ENCODE data around the gene NR3C2. TPM values are rescaled to one million over a fixed set of nuclear protein-coding genes. Genes with fewer than 3 reads are reported as not detected.
A peak's percentile ranks its signal among the peaks of the same experiment; 100 is the strongest.

Gene NR3C2
- total RNA-seq, 1 experiment from 2014 or later, result not detected

DNA sequence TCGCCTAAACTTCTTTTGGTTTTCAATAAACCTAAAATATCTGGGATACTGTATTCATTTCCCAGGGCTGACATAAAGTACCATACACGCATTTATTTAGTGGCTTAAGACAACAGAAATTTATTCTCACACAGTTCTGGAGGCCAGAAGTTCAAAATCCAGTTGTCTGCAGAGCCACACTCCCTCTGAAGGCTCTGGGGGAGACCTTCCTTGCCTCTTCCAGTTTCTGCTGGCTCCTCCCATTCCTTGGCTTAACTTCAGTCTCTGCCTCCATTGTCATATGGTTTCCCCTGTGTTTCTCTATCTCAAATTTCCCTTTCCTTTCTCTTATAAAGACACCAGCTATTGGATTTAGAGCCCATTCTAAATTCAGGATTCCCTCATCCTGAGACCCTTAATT, 44.4 kb downstream of the NR3C2 start:
- Histone ChIP-seq H3K27me3 (no peaks in the 10 kb centered on the region), H3K9me3 (no peaks in the 10 kb centered on the region), H3K4me3 (no peak overlapping the region), H3K36me3 (no peaks in the 10 kb centered on the region)
- no peak for DNase-seq

DNA sequence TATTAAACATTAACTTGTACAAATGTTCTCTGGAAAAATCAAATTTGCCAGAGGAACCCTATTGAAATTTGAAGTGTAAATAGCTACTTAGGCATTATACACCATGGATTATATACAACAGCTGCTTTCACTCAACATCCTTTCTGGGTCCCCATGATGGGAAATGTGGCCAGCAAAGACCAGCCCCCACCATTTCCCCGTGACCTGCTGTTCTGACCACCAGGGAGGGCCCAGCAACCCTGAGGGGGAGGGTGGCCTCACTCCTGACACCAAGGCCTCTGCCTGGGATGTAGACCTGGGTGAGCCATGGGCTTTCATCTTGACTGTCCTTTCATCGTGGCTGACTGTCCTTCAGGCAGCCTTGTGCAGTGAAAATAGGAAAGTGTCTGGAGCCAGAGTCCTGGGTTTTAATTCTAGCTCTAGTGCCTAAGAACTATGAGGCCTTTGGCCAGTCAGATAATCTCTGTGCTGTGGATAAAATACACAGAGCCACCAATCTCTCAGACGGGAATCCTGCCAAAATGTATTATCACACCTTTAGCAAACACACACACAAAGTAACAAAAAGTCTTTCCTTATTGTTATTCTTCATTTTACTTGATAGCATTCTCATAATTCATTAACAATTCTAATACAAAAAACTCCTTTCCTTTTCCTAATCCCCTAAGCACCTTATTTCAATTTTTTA, 45.1 kb downstream of the NR3C2 start:
- H3K9me3 ChIP-seq, result no peaks in the 10 kb centered on the region
- no peaks in the 10 kb centered on the region for H3K36me3 ChIP-seq
- DNase-seq, result no peak
- H3K27me3 ChIP-seq, result no peaks in the 10 kb centered on the region
- no peak overlapping the region for H3K4me3 ChIP-seq

DNA sequence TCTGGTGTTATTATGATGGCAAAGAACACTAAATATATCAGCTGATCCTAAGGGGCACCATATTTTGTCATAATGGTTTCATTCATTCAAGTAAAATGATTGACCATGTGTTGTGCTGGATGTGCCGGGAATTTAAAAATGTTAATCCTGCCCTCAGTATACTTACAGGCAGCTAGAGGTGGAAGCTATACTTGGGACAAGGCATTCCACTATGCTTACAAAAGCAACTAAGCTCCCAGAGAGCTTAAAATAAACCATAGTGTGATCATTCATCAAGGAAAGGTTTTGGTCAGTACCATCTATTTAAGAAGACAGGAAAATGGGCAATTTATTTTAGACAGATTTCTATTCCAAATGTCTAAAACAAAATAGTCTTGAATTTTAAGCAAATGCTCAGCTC, 46.4 kb downstream of the NR3C2 start:
- DNase-seq, result no peak
- Histone ChIP-seq H3K4me3 (no peak overlapping the region), H3K27me3 (no peaks in the 10 kb centered on the region), H3K9me3 (no peaks in the 10 kb centered on the region), H3K36me3 (no peaks in the 10 kb centered on the region)

DNA sequence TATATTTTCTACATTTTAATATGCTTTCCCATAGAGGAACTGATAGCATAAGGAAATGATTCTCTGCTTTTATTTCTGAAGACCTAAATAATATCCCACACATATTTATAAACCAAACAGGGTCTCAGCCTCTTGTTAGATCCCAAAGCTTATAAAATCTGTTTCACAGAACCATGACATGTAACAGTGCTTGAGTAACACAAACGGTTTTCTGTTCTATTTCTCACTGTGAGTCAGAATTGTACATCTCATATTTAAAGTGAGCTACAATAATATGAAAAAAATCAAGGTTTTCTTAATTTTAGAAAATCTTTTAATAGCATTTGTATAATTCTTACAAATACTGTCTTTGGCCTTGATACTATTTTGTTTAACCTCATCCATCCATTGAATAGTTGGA, 51.2 kb downstream of the NR3C2 start:
- no peak for DNase-seq
- Histone ChIP-seq H3K4me3 (no peak overlapping the region), H3K9me3 (no peaks in the 10 kb centered on the region), H3K27me3 (no peaks in the 10 kb centered on the region), H3K36me3 (no peaks in the 10 kb centered on the region)

DNA sequence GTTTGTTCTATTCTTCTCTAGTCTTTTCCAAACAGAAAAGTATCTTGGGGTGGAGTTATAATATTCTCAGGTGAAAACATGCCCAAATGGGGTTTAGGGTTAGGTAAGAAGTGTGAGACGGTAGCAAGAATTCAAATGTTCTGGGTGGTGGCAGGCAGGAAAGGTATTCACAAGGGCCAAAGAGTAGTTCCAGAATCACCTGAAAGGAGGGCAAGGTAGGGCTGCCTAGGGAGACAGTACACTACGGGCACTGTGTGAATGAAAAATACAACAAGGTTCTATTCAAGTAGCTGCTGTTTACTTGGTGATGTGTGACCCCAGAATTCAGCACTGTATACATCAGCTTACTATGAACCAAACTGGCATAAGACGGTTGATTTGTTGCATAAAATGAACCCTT, 51.9 kb downstream of the NR3C2 start:
- Histone ChIP-seq H3K27me3 (no peaks in the 10 kb centered on the region), H3K4me3 (no peak overlapping the region), H3K36me3 (no peaks in the 10 kb centered on the region), H3K9me3 (no peaks in the 10 kb centered on the region)
- no peak for DNase-seq

DNA sequence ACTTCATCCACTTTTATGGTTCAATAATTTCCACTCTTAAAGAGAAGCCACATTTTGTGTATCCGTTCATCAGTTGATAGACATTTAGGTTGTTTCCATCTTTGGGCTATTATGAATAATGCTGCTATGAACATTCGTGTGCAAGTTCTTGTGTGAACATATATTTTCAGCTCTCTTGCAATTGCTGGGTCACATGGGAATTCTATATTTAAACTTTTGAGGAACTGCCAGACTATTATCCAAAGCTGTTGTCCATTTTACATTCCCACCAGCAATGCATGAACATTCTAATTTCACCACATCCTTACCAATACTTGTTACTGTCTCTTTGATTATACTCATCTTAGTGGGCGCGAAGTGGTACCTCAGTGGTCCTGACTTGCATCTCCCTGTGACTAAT, 61.9 kb downstream of the NR3C2 start:
- H3K9me3 ChIP-seq, result no peaks in the 10 kb centered on the region
- no peak overlapping the region for H3K4me3 ChIP-seq
- no peak for DNase-seq

DNA sequence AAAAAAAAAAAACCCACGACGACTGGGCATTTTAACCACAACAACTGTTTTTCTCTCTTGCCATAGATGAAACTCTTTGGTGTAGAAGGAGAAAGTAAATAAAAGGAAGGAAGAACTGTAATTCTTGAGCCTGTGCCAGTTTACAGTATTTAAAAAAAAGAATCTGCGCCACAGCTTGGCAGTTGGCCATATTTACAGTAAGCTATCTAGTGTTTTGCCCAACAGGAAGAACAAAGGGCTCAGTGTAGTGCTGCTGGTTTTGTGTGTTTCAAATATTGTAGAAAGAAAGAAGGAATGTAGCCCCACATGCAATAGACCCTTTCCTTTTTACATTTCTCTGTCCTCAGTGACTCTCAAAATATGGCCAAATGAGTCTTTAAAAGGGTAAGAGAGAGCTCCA, 66.1 kb downstream of the NR3C2 start:
- DNase-seq, result peak; percentile 12
- no peak overlapping the region for H3K4me3 ChIP-seq
- no peaks in the 10 kb centered on the region for H3K9me3 ChIP-seq
- no peaks in the 10 kb centered on the region for H3K27me3 ChIP-seq
- no peaks in the 10 kb centered on the region for H3K36me3 ChIP-seq

More for the DNA sequence above, 61.9 kb downstream of the NR3C2 start:
- no peaks in the 10 kb centered on the region for H3K27me3 ChIP-seq
- H3K36me3 ChIP-seq, result no peaks in the 10 kb centered on the region

DNA sequence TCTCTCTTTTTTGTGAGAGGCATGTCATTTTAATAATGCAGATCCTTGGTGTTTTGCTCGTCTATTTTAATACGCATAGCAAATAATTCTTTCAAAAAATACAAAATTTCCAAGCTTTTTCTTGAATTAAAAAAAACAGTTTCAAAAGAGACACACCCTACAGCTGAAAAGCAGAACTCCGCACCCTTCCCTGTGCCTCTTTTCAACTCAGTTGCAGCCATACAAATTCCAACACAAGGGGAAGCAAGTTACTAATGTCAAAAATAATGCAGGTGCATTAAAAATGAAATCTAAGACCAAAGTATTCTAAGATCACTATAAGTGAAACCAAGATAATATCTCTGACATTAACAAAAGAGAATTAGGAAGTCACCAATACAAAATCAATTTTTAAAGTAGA, 66.6 kb downstream of the NR3C2 start:
- Histone ChIP-seq H3K4me3 (no peak overlapping the region), H3K9me3 (no peaks in the 10 kb centered on the region), H3K36me3 (no peaks in the 10 kb centered on the region), H3K27me3 (no peaks in the 10 kb centered on the region)
- DNase-seq, result no peak

DNA sequence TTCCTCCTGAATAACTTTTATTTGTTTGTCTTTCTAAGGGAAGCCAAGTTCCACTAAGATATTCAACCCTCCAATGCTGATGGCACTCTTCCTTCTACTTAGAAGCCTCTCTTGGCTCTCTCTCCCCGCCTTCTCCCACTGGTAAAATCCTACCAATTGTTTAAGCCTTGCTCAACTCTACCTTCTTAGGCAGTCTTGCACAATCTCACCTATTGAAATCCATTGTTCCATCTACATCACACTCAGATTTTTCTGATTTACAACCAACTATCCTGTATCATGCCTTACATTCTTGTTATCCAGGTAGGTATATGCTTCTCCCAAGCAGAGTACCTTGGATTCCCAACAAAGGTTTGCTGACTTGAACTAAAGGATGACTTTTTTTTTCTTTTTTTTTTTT, 69.1 kb downstream of the NR3C2 start:
- H3K36me3 ChIP-seq, result no peaks in the 10 kb centered on the region
- no peaks in the 10 kb centered on the region for H3K27me3 ChIP-seq
- no peak overlapping the region for H3K4me3 ChIP-seq
- DNase-seq, result no peak
- H3K9me3 ChIP-seq, result no peaks in the 10 kb centered on the region

DNA sequence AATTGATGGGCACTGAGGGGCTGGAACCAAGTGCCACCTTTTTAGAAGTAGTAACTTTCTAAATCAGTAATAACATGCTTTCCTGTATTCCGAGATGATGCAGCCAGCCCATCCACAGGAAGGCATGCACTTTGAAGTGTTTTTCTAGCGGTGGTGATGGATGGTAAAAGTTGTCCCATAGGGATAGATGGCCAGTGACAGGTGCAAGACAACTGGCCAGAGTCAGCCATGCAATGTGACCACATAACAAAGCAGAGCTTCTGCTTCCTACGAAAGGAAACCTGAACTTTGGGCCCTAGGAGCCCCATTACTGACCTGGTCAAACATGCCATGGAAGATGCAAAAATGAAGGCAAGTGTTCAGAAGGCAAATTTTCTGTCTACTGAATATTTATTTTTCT, 72.3 kb downstream of the NR3C2 start:
- H3K9me3 ChIP-seq, result no peaks in the 10 kb centered on the region
- H3K27me3 ChIP-seq, result no peaks in the 10 kb centered on the region
- H3K4me3 ChIP-seq, result no peak overlapping the region
- no peak for DNase-seq
- H3K36me3 ChIP-seq, result no peaks in the 10 kb centered on the region

DNA sequence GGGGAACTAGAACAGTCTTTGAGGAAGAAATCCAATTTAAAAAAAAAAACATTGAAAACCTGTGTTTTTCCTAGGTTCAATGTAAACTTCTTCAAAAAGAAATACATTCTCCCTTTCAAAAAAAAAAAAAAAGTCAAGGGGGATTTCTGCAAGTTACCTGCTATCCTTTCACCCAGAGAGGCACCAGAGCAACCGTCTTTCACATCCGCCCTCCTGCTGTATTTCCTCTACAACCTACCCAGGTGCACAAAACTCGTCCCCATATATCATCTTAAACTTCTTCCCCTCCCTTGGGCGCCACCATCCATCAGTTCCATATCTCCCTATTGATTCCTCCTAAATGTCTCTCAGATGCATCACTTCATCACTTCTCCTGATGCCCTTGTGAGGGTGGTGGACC, 74.5 kb downstream of the NR3C2 start:
- no peak overlapping the region for H3K4me3 ChIP-seq
- no peak for DNase-seq
- H3K9me3 ChIP-seq, result no peaks in the 10 kb centered on the region
- no peaks in the 10 kb centered on the region for H3K36me3 ChIP-seq
- H3K27me3 ChIP-seq, result no peaks in the 10 kb centered on the region

DNA sequence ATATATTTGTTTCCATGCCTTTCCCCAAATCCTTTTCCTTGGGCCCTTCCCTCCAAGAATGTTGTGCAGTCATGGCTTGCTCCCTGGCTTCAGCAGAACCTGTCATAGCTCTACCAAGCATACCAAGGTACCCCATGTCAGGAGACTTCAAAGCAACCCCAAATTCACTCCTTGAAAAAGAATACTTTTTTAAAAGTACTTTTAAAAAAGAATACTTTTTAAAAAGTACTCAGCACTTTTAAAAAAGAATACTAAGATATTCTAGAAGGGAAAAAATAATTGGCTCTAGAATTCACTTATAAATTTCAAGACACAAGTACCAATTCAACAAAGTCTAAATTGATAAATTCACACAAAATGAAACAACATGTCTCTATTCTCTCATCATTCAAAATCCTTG, 76.0 kb downstream of the NR3C2 start:
- DNase-seq, result no peak

DNA sequence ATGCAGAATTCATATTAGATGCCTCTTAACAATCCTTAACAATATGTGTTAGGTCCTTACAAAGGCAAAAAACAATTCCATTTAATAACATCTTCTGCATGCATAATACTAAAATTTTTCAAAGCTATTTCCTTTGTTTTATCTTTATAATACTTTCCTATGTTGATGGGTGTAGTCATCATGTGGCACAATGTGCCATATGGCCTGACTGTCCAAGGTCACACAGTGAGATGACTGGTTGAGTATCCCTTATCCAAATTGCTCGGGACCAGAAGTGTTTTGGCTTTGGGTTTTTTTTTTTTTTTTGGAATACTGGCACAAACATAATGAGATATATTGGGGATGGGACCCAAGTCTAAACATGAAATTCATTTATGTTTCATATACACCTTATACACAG, 77.7 kb downstream of the NR3C2 start:
- no peak overlapping the region for H3K4me3 ChIP-seq
- no peaks in the 10 kb centered on the region for H3K36me3 ChIP-seq
- no peaks in the 10 kb centered on the region for H3K27me3 ChIP-seq
- H3K9me3 ChIP-seq, result no peaks in the 10 kb centered on the region
- DNase-seq, result no peak

More for the DNA sequence above, 76.0 kb downstream of the NR3C2 start:
- Histone ChIP-seq H3K4me3 (no peak overlapping the region), H3K27me3 (no peaks in the 10 kb centered on the region), H3K36me3 (no peaks in the 10 kb centered on the region), H3K9me3 (no peaks in the 10 kb centered on the region)

DNA sequence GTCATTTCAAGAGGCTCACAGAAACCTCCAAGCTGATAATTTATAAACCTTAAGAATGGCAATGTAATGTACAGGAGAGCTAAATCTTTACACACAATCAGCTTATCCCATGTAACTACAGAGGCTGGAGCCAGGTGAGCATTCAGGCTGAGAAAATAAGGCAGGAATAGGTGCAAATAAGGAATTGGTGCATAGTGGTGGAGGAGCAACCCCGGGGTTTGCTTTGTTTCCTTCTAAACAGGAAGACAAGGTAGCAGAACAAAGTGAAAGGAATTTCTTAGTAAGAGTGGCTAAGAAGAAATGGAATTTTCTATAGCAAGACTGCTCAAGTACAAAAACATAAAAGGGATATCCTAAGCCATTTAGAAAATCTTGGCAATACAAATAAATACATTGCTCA, 82.4 kb downstream of the NR3C2 start:
- Histone ChIP-seq H3K36me3 (no peaks in the 10 kb centered on the region), H3K9me3 (no peaks in the 10 kb centered on the region), H3K4me3 (no peak overlapping the region), H3K27me3 (no peaks in the 10 kb centered on the region)
- no peak for DNase-seq

DNA sequence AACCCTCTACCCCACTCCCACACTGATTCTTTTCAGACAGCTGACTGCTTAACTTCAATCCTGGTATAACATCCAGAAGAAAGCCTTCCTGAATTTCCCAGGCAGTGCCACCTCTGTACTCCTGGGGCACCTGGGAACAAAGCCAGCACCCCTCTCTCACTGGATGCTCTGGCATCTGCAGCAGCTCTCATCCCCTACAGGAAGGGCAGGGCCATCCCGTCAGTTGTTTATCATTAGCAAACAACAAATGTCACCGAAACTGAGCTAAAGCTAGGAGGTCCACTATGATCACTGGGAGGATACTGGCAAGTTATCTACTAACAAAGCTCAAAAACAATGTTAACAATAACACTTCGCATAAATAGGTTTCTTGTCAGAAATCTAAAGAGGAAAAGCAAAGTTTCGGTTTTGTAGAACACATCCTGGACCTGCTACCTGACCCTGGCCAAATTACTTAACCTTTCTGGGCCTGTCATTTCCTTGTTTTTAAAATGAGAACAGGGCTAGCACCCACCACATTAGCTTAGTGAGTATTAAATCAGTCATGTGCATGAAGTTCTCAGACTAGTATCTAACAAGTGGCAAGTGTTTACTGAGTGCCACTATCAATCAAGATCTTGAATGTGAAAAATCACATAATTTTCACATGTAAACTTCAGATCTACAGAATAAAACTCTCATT, 86.6 kb downstream of the NR3C2 start:
- no peaks in the 10 kb centered on the region for H3K9me3 ChIP-seq
- no peaks in the 10 kb centered on the region for H3K36me3 ChIP-seq
- no peak for DNase-seq
- H3K27me3 ChIP-seq, result no peaks in the 10 kb centered on the region
- no peak overlapping the region for H3K4me3 ChIP-seq

DNA sequence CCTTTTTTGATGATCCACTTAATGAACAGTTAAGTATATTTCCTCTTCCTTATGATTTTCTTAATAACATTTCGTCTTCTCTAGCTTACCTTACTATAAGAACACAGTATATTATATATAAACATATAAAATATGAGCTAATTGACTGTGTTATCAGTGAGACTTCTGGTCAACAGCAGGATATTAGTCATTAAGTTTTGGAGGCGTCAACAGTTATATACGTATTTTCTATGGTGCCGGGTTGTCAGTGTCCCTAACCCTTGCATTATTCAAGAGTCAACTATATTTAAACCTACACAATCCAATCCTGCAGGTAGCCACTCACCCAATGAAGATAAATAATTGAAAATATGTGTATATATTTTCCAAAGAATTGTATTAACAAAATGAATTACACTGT, 88.0 kb downstream of the NR3C2 start:
- Histone ChIP-seq H3K27me3 (no peaks in the 10 kb centered on the region), H3K9me3 (no peaks in the 10 kb centered on the region), H3K4me3 (no peak overlapping the region), H3K36me3 (no peaks in the 10 kb centered on the region)
- DNase-seq, result no peak

DNA sequence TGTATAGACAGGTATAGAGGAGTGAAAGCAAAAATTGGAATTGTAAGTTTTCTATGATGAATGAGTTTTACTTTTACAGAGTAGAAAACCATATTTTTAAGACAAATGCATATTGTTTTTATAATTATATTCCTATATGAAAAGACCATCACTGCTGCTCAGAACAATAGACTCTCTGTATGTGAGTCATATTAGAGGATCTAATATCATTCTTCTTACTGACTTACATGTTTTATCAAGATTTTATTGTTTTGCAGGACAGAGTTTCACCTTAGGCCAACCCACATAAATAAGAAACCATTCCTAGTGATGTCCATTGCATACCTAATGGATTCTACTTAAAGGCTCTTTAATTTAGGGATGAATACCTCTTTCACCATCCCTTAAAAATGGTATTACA, 88.6 kb downstream of the NR3C2 start:
- no peak overlapping the region for H3K4me3 ChIP-seq
- DNase-seq, result no peak

DNA sequence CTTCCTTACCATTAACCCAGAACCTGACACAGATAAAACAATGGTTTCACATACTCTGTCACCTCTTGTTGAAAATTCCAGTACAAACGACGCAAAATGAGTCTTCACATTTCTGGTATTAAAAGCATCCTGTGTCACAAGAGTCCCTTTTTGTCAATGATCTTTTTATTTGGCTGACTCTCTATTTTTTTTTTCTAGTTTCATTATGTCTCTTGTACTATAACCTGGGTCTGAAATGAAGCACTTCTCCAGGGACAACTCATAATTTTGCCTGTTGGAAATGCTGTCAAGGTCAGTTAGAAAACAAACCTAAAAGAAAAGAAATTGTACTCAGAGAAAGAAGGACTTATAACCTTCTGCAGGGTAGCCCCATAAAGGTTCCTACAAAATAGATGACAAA, 93.1 kb downstream of the NR3C2 start:
- Histone ChIP-seq H3K36me3 (no peaks in the 10 kb centered on the region), H3K4me3 (no peak overlapping the region), H3K27me3 (no peaks in the 10 kb centered on the region), H3K9me3 (no peaks in the 10 kb centered on the region)
- no peak for DNase-seq

More for the DNA sequence above, 88.6 kb downstream of the NR3C2 start:
- Histone ChIP-seq H3K27me3 (no peaks in the 10 kb centered on the region), H3K36me3 (no peaks in the 10 kb centered on the region), H3K9me3 (no peaks in the 10 kb centered on the region)
